GM06990 (cell line): ENCODE results near the gene RAB23.

ENCODE experiments used
- DNase-seq: peaks from one replicate; pipeline ENCODE4 v3.0.0-alpha.2; 2011; ENCODE audit not compliant: insufficient read length; ENCODE audit errors: extremely low read depth
- H3K27me3 ChIP-seq: replicated peaks from 2 replicates; pipeline ENCODE4 v1.6.0; 2011; ENCODE audit warnings: low read length; ENCODE audit not compliant: control insufficient read depth, insufficient read depth
- H3K36me3 ChIP-seq: 2 replicates; pipeline ENCODE4 v1.5.1; 2011; ENCODE audit warnings: low read length; ENCODE audit not compliant: control insufficient read depth, insufficient read depth
- H3K4me3 ChIP-seq: replicated peaks from 2 replicates; pipeline ENCODE4 v1.5.1; 2011; ENCODE audit warnings: low read depth, mild to moderate bottlenecking, control low read depth, low read length
- CTCF ChIP-seq: IDR thresholded peaks from 2 replicates; pipeline ENCODE4 v1.5.1; 2011; ENCODE audit warnings: low read length, control low read depth, mild to moderate bottlenecking, inconsistent platforms; ENCODE audit not compliant: insufficient read depth, poor library complexity, severe bottlenecking

Gene RAB23

GRCh38 chr6:57256541-57256940, 34.4 kb upstream of the RAB23 start:
- no peaks in the 10 kb centered on the region for H3K36me3 ChIP-seq
- H3K4me3 ChIP-seq, result no peak overlapping the region
- no peak for TF ChIP-seq CTCF
- H3K27me3 ChIP-seq, result no peaks in the 10 kb centered on the region
- no peak for DNase-seq

- no peak for TF ChIP-seq CTCF
These were observed 33.5 kb upstream of the RAB23 start for GRCh38 chr6:57255451-57256169.

GRCh38 chr6:57254055-57254717, 32.1 kb upstream of the RAB23 start:
- no peak for TF ChIP-seq CTCF
- Histone ChIP-seq H3K36me3 (no peaks in the 10 kb centered on the region), H3K27me3 (no peaks in the 10 kb centered on the region), H3K4me3 (no peak overlapping the region)
- no peak for DNase-seq

More at GRCh38 chr6:57255451-57256169, 33.5 kb upstream of the RAB23 start:
- no peak for DNase-seq
- Histone ChIP-seq H3K27me3 (no peaks in the 10 kb centered on the region), H3K36me3 (no peaks in the 10 kb centered on the region), H3K4me3 (no peak overlapping the region)

- TF ChIP-seq CTCF, result no peak
- DNase-seq, result no peak
- Histone ChIP-seq H3K36me3 (no peaks in the 10 kb centered on the region), H3K27me3 (no peaks in the 10 kb centered on the region), H3K4me3 (no peak overlapping the region)
These were observed 30.9 kb upstream of the RAB23 start for GRCh38 chr6:57252975-57253374.

GRCh38 chr6:57252137-57252536, 30.0 kb upstream of the RAB23 start:
- no peaks in the 10 kb centered on the region for H3K36me3 ChIP-seq
- TF ChIP-seq CTCF, result no peak
- H3K4me3 ChIP-seq, result no peak overlapping the region
- DNase-seq, result no peak
- no peaks in the 10 kb centered on the region for H3K27me3 ChIP-seq
